Caco-2 (cell line): ENCODE data around the gene SIL1. TPM values are rescaled to one million over a fixed set of nuclear protein-coding genes. Genes with fewer than 3 reads are reported as not detected.

Experiments used
- BruUV-seq: library from RNA; stranded (reverse); fragments of 400-500 nt; replicated peaks from 2 replicates; lab custom pipeline; 2021; lab: Mats Ljungman, UMichigan
- CTCF ChIA-PET: fragments of 300-600 bp; sonication (Branson Sonifier 250); formaldehyde crosslinking; loops from one replicate; lab custom pipeline; 2022; ENCODE audit warnings: antibody characterized with exemption; lab: Charles Lee
- POLR2A ChIA-PET: fragments of 300-600 bp; sonication (Branson Sonifier 250); formaldehyde crosslinking; loops from one replicate; lab custom pipeline; 2022; ENCODE audit warnings: antibody characterized with exemption; lab: Charles Lee
- DNase-seq, 2 experiments: peaks; one replicate each; pipeline versions ENCODE4 v3.0.0 to v3.0.0-alpha.2; 2020 to 2022
- H3K27me3 ChIP-seq: replicated peaks from 2 replicates; pipeline ENCODE4 v1.6.0; 2011; ENCODE audit warnings: low read length; ENCODE audit not compliant: control insufficient read depth, insufficient read depth
- H3K36me3 ChIP-seq: 2 replicates; pipeline ENCODE4 v1.5.1; 2011; ENCODE audit warnings: low read length; ENCODE audit not compliant: control insufficient read depth, insufficient read depth
- H3K4me1 ChIP-seq: fragments of 250-450 bp; sonication (Bioruptor Pico); 2 replicates; pipeline ENCODE4 v1.5.1; 2020; ENCODE audit warnings: mild to moderate bottlenecking
- H3K4me3 ChIP-seq: 2 replicates; pipeline ENCODE4 v1.5.1; 2011; ENCODE audit warnings: low read depth, mild to moderate bottlenecking, control low read depth, low read length
- H3K9me3 ChIP-seq: fragments of 250-450 bp; sonication (Bioruptor Pico); 2 replicates; pipeline ENCODE4 v1.5.1; 2020; ENCODE audit warnings: mild to moderate bottlenecking, moderate library complexity
- H3K27ac Mint-ChIP-seq: one replicate; pipeline ENCODE4 v1.8.0; 2022; ENCODE audit warnings: mixed read lengths; ENCODE audit not compliant: unreplicated experiment
- H3K27me3 Mint-ChIP-seq: one replicate; pipeline ENCODE4 v1.8.0; 2022; ENCODE audit warnings: mixed read lengths; ENCODE audit not compliant: insufficient read depth, unreplicated experiment
- H3K36me3 Mint-ChIP-seq: one replicate; pipeline ENCODE4 v1.8.0; 2022; ENCODE audit warnings: mild to moderate bottlenecking, mixed read lengths; ENCODE audit not compliant: insufficient read depth, unreplicated experiment
- H3K4me1 Mint-ChIP-seq: one replicate; pipeline ENCODE4 v1.8.0; 2022; ENCODE audit warnings: low read depth, mixed read lengths; ENCODE audit not compliant: unreplicated experiment
- H3K4me3 Mint-ChIP-seq: one replicate; pipeline ENCODE4 v1.8.0; 2022; ENCODE audit warnings: mild to moderate bottlenecking, moderate library complexity, mixed read lengths; ENCODE audit not compliant: unreplicated experiment
- H3K9me3 Mint-ChIP-seq: one replicate; pipeline ENCODE4 v1.8.0; 2022; ENCODE audit warnings: mixed read lengths; ENCODE audit not compliant: unreplicated experiment
- intact Hi-C: fragments of 100-400 bp; cut with micrococcal nuclease; formaldehyde crosslinking; loops from one replicate; pipeline ENCODE4 v1.10.0; 2022; ENCODE audit not compliant: unreplicated experiment
- total RNA-seq: library from RNA; stranded (reverse); gene quantifications from 2 replicates; pipeline ENCODE4 v1.2.3, GENCODE V29; 2022
- TF ChIP-seq, protein P1 (sequence below), 2 experiments: fragments of 200-600 bp in 1 of 2; IDR thresholded peaks; 1 replicate in 1 of 2; 2 replicates in 1 of 2; pipeline versions ENCODE4 v1.5.1 to v1.8.0; 2011 to 2022; ENCODE audit warnings: antibody characterized with exemption in 1 of 2, control low read depth in 1 of 2, inconsistent platforms in 1 of 2, low read depth in 1 of 2, low read length in 1 of 2, mild to moderate bottlenecking in 1 of 2, moderate library complexity in 1 of 2; ENCODE audit not compliant: insufficient read depth in 1 of 2, severe bottlenecking in 1 of 2, unreplicated experiment in 1 of 2

SIL1 gene
- total RNA-seq, 1 experiment from 2014 or later, result 29.7 TPM

DNA sequence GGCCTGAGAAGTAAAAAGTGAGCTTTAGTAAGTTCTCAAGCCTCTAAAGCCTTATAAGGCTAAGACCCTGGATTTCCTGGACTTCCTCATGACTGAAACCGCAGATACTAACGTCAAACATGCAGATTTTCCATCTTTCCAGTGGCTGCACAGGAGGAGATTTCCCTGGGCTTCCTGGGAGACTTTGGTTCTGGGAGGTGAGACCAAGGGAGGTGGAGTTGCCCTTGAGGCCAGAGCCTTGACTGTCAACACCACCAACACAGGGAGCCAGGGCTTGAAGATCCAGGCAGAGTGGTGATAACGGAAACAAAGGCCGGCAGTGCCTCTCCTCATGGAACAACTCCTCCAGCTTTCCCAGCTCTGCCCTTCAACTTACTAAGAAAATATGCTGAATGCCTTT, 178.3 kb downstream of the SIL1 start:
- Histone ChIP-seq H3K4me3 (no peak overlapping the region), H3K27me3 (no peaks in the 10 kb centered on the region), H3K9me3 (no peaks in the 10 kb centered on the region), H3K36me3 (no peaks in the 10 kb centered on the region), H3K4me1 (no peaks in the 10 kb centered on the region)
- H3K9me3 Mint-ChIP-seq, result peaks cover 6% of the 10 kb centered on the region
- no peaks in the 10 kb centered on the region for H3K4me1 Mint-ChIP-seq
- CTCF ChIA-PET, result no interaction called here
- H3K27me3 Mint-ChIP-seq, result no peaks in the 10 kb centered on the region
- POLR2A ChIA-PET, result no interaction called here
- intact Hi-C loops, result no loop called here
- no TSS peak for BruUV-seq
- no peak for DNase-seq
- H3K27ac Mint-ChIP-seq, result no peak overlapping the region
- TF ChIP-seq, protein P1, sequence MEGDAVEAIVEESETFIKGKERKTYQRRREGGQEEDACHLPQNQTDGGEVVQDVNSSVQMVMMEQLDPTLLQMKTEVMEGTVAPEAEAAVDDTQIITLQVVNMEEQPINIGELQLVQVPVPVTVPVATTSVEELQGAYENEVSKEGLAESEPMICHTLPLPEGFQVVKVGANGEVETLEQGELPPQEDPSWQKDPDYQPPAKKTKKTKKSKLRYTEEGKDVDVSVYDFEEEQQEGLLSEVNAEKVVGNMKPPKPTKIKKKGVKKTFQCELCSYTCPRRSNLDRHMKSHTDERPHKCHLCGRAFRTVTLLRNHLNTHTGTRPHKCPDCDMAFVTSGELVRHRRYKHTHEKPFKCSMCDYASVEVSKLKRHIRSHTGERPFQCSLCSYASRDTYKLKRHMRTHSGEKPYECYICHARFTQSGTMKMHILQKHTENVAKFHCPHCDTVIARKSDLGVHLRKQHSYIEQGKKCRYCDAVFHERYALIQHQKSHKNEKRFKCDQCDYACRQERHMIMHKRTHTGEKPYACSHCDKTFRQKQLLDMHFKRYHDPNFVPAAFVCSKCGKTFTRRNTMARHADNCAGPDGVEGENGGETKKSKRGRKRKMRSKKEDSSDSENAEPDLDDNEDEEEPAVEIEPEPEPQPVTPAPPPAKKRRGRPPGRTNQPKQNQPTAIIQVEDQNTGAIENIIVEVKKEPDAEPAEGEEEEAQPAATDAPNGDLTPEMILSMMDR (IDR thresholded peaks at IDR 0.05; ENCODE audit: insufficient read depth in 1 of 2, low read depth in 1 of 2, low read length in 1 of 2, severe bottlenecking in 1 of 2, unreplicated experiment in 1 of 2), result no peak
- no peaks in the 10 kb centered on the region for H3K36me3 Mint-ChIP-seq
- H3K4me3 Mint-ChIP-seq, result no peak overlapping the region

DNA sequence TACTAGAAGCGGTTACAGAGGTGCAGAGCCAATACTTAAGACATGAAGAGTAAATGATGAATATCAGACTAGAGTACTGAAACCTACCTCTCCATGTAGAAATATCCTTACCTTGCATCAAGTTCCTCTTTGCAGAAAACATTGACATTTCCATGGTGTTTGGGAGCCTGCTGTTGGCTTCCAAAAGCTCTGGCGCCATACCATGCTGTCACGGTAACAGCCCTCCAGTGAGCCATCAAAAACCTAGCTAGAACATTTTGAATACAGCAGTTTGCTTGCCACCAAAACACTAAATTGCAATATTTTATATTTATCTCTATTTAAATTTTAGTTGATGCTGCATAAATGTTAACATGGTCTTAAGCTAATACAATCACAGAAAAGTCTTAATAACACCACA, 179.0 kb downstream of the SIL1 start:
- POLR2A ChIA-PET, result no interaction called here
- CTCF ChIA-PET, result no interaction called here

DNA sequence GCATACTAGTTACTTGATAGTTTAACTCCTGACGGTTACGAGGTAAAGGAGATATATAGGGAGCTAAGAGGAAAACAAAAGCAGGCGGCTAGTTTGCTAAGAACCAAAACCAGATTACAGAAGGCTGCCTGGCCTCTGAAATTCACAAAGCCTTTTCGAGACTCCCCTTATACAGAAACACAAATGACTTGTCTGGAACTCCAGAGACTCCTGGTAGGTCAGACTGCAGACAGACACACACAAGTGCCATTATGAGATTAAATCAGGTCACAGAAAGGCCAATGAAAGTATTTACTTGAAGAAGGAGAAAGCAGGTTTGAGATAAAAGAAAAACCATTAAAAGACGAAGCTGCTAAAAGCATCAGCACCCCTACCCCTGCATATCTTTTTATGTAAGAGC, 180.5 kb downstream of the SIL1 start:
- no peaks in the 10 kb centered on the region for H3K4me1 ChIP-seq
- H3K27me3 Mint-ChIP-seq, result no peaks in the 10 kb centered on the region
- no peaks in the 10 kb centered on the region for H3K36me3 ChIP-seq
- H3K4me1 Mint-ChIP-seq, result no peaks in the 10 kb centered on the region
- no peak for DNase-seq
- no peaks in the 10 kb centered on the region for H3K27me3 ChIP-seq
- no peak overlapping the region for H3K4me3 ChIP-seq
- TF ChIP-seq, protein P1 (IDR thresholded peaks at IDR 0.05; ENCODE audit: insufficient read depth in 1 of 2, low read depth in 1 of 2, low read length in 1 of 2, severe bottlenecking in 1 of 2, unreplicated experiment in 1 of 2), result no peak
- H3K9me3 ChIP-seq, result no peaks in the 10 kb centered on the region
- H3K36me3 Mint-ChIP-seq, result no peaks in the 10 kb centered on the region
- H3K4me3 Mint-ChIP-seq, result no peak overlapping the region
- H3K9me3 Mint-ChIP-seq, result peaks cover 6% of the 10 kb centered on the region
- BruUV-seq, result no TSS peak
- POLR2A ChIA-PET, result no interaction called here
- CTCF ChIA-PET, result no interaction called here
- no peak overlapping the region for H3K27ac Mint-ChIP-seq
- intact Hi-C loops, result no loop called here

More for the DNA sequence above, 179.0 kb downstream of the SIL1 start:
- no peaks in the 10 kb centered on the region for H3K36me3 ChIP-seq
- no peak for DNase-seq
- Mint-ChIP-seq H3K27me3 (no peaks in the 10 kb centered on the region), H3K36me3 (no peaks in the 10 kb centered on the region), H3K9me3 (peaks cover 6% of the 10 kb centered on the region), H3K4me3 (no peak overlapping the region), H3K4me1 (no peaks in the 10 kb centered on the region), H3K27ac (no peak overlapping the region)
- no peak overlapping the region for H3K4me3 ChIP-seq
- TF ChIP-seq, protein P1 (IDR thresholded peaks at IDR 0.05; ENCODE audit: insufficient read depth in 1 of 2, low read depth in 1 of 2, low read length in 1 of 2, severe bottlenecking in 1 of 2, unreplicated experiment in 1 of 2), result no peak
- no peaks in the 10 kb centered on the region for H3K4me1 ChIP-seq
- H3K27me3 ChIP-seq, result no peaks in the 10 kb centered on the region
- intact Hi-C loops, result no loop called here
- no TSS peak for BruUV-seq
- no peaks in the 10 kb centered on the region for H3K9me3 ChIP-seq
